K562 (cell line): ENCODE measurements around the gene TPX2. TPM values are rescaled to one million over a fixed set of nuclear protein-coding genes. Genes with fewer than 3 reads are reported as not detected.

Experiments
- E2F3 ChIP-seq: fragments of 250-450 bp; sonication (Bioruptor Pico); IDR thresholded peaks from 2 replicates; pipeline ENCODE4 v1.4.0; 2020; ENCODE audit warnings: mild to moderate bottlenecking
- FOSL1 ChIP-seq: fragments of 200-800 bp; sonication (Bioruptor generic); conservative IDR thresholded peaks from 2 replicates; pipeline ENCODE4 v1.6.1; 2016; ENCODE audit warnings: missing genetic modification characterization, missing compliant biosample characterization
- FUS ChIP-seq: fragments of 200-400 bp; formaldehyde crosslinking; optimal IDR thresholded peaks from 2 replicates; pipeline ENCODE3; 2017; ENCODE audit warnings: low read depth, low read length
- GATAD2A ChIP-seq: fragments of 450-650 bp; IDR thresholded peaks from 2 replicates; pipeline ENCODE4 v1.6.1; 2017
- HMG20A ChIP-seq: fragments of 450-650 bp; formaldehyde crosslinking; conservative IDR thresholded peaks from 2 replicates; pipeline ENCODE4 v1.4.0; 2020; ENCODE audit warnings: mild to moderate bottlenecking, mixed read lengths
- HMG20B ChIP-seq: fragments of 250-450 bp; sonication (Bioruptor Pico); IDR thresholded peaks from 2 replicates; pipeline ENCODE4 v1.5.0; 2021; ENCODE audit warnings: mild to moderate bottlenecking
- ILK ChIP-seq: fragments of 450-650 bp; IDR thresholded peaks from 2 replicates; pipeline ENCODE4 v1.6.1; 2016; ENCODE audit warnings: missing genetic modification characterization, low read depth, mild to moderate bottlenecking, missing compliant biosample characterization, moderate library complexity, borderline replicate concordance
- JUN ChIP-seq, 2 experiments: sonication (generic) in 1 of 2; formaldehyde crosslinking in 1 of 2; IDR thresholded peaks; 2 replicates each; pipeline versions ENCODE4 v1.6.1 to v1.8.0; 2012 to 2022; ENCODE audit warnings: borderline replicate concordance in 2 of 2, mild to moderate bottlenecking in 2 of 2, improper control_type of control experiment in 1 of 2, low read depth in 1 of 2, low read length in 1 of 2, missing genetic modification reagents in 1 of 2
- KAT8 ChIP-seq: fragments of 450-650 bp; IDR thresholded peaks from 2 replicates; pipeline ENCODE4 v1.6.1; 2016; ENCODE audit warnings: low read depth, mild to moderate bottlenecking
- MAFK ChIP-seq: IDR thresholded peaks from 2 replicates; pipeline ENCODE4 v1.6.1; 2011; ENCODE audit warnings: low read length, improper control_type of control experiment
- MCM5 ChIP-seq: fragments of 450-650 bp; IDR thresholded peaks from 2 replicates; pipeline ENCODE4 v1.6.1; 2016; ENCODE audit warnings: low read depth
- NELFE ChIP-seq: IDR thresholded peaks from 2 replicates; pipeline ENCODE4 v1.6.1; 2011; ENCODE audit warnings: mild to moderate bottlenecking; ENCODE audit not compliant: insufficient read depth, insufficient read length
- NEUROD1 ChIP-seq: fragments of 150-350 bp; IDR thresholded peaks from 2 replicates; pipeline ENCODE4 v1.6.1; 2014; ENCODE audit warnings: borderline replicate concordance, low read length, low read depth; ENCODE audit not compliant: partially characterized antibody
- NFATC3 ChIP-seq: fragments of 450-650 bp; IDR thresholded peaks from 2 replicates; pipeline ENCODE4 v1.6.1; 2017; ENCODE audit warnings: mild to moderate bottlenecking
- NR2C1 ChIP-seq, 2 experiments: fragments of 450-650 bp; IDR thresholded peaks; 2 replicates each; pipeline ENCODE4 v1.6.1; 2017; ENCODE audit warnings: mild to moderate bottlenecking in 2 of 2, antibody characterized with exemption in 1 of 2, inconsistent platforms in 1 of 2, missing compliant biosample characterization in 1 of 2, missing genetic modification characterization in 1 of 2
- PCBP2 ChIP-seq: fragments of 200-400 bp; formaldehyde crosslinking; IDR thresholded peaks from 2 replicates; pipeline ENCODE4 v1.6.1; 2018; ENCODE audit warnings: low read length, low read depth, mild to moderate bottlenecking, moderate library complexity; ENCODE audit not compliant: poor library complexity, severe bottlenecking
- RBM14 ChIP-seq: fragments of 200-400 bp; formaldehyde crosslinking; IDR thresholded peaks from 2 replicates; pipeline ENCODE4 v1.6.1; 2018; ENCODE audit warnings: low read depth, mild to moderate bottlenecking, low read length, moderate library complexity, borderline replicate concordance; ENCODE audit not compliant: insufficient read depth
- RCOR1 ChIP-seq, 2 experiments: IDR thresholded peaks; 2 replicates each; pipeline ENCODE4 v1.6.1; 2012; ENCODE audit warnings: low read depth in 2 of 2, low read length in 2 of 2, borderline replicate concordance in 1 of 2, improper control_type of control experiment in 1 of 2
- SMAD1 ChIP-seq: fragments of 150-350 bp; IDR thresholded peaks from 2 replicates; pipeline ENCODE4 v1.6.1; 2014; ENCODE audit warnings: low read length, low read depth; ENCODE audit not compliant: partially characterized antibody
- TCF3 ChIP-seq: sonication (generic); formaldehyde crosslinking; IDR thresholded peaks from 2 replicates; pipeline ENCODE4 v1.4.0; 2020; ENCODE audit warnings: mild to moderate bottlenecking, missing genetic modification reagents
- XRCC5 ChIP-seq: fragments of 200-400 bp; formaldehyde crosslinking; IDR thresholded peaks from 2 replicates; pipeline ENCODE4 v1.6.1; 2017; ENCODE audit warnings: low read depth, mild to moderate bottlenecking, low read length
- ZC3H11A ChIP-seq: IDR thresholded peaks from 2 replicates; pipeline ENCODE4 v1.6.1; 2012; ENCODE audit warnings: low read depth, low read length, improper control_type of control experiment
- ZNF239 ChIP-seq: fragments of 250-450 bp; sonication (Bioruptor Pico); IDR thresholded peaks from 2 replicates; pipeline ENCODE4 v1.4.0; 2020; ENCODE audit warnings: mild to moderate bottlenecking
- ZNF583 ChIP-seq: fragments of 250-450 bp; sonication (Bioruptor Pico); IDR thresholded peaks from 2 replicates; pipeline ENCODE4 v1.4.0; 2020
- ZNF77 ChIP-seq: fragments of 250-450 bp; sonication (Bioruptor Pico); IDR thresholded peaks from 2 replicates; pipeline ENCODE4 v1.5.0; 2020
- polyA plus RNA-seq, 8 experiments: library from polyadenylated mRNA; depleted of rRNA in 4 of 8; stranded (reverse) in 5 of 8; unstranded in 3 of 8; fragments of >200 nt; fragmentation: Nextera tagmentation in 2 of 8; fragmentation: Illumina TruSeq in 1 of 8; extraction: Ambion mirVana in 2 of 8; extraction: Trizol in 1 of 8; gene quantifications; 2 replicates each; pipeline versions ENCODE4 v1.2.1 to v1.2.3, GENCODE V29; 2011 to 2014; ENCODE audit warnings: inconsistent platforms in 1 of 8, missing spikeins in 1 of 8
- total RNA-seq, 7 experiments: library from RNA; depleted of rRNA in 6 of 7; stranded (reverse); fragments of >200 nt in 6 of 7; fragmentation: Illumina TruSeq in 2 of 7; extraction: Trizol in 2 of 7; gene quantifications; 2 replicates each; pipeline versions ENCODE4 v1.2.1 to v1.2.3, GENCODE V29; 2011 to 2021; ENCODE audit warnings: low replicate concordance in 1 of 7
- TF ChIP-seq, protein P1 (sequence below): fragments of 200-800 bp; sonication (Bioruptor generic); IDR thresholded peaks from 2 replicates; pipeline ENCODE4 v1.6.1; 2017; ENCODE audit warnings: missing genetic modification characterization, missing compliant biosample characterization
- TF ChIP-seq, protein P2 (sequence below): fragments of 250-450 bp; sonication (Bioruptor Pico); IDR thresholded peaks from 2 replicates; pipeline ENCODE4 v1.8.0; 2022; ENCODE audit warnings: inconsistent platforms
- TF ChIP-seq, protein P3 (sequence below): fragments of 250-450 bp; sonication (Bioruptor Pico); IDR thresholded peaks from 2 replicates; pipeline ENCODE4 v1.8.0; 2022; ENCODE audit warnings: moderate library complexity, mild to moderate bottlenecking, inconsistent platforms

The TPX2 gene
- total and polyA plus RNA-seq, 9 of the 15 experiments (the other 6 are each of a cell fraction or from before 2014, with no cell fraction given), result 48.0 to 241 (median 133) TPM

DNA sequence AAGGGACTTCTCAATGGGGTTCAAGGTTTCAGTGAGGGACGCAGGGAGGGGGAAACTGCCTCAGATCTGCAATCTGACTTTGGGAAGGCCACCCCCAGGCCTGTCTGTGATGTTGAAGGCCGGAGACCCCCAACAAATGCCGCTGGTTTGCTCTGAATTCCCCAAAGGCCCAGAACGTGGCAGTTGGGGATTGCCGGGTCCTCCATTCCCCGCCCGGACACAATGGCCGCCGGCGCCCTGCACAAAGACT lies 16.1 kb upstream of the TPX2 start (continued):
- TF ChIP-seq NELFE (no peak), PCBP2 (no peak), SMAD1 (no peak), MCM5 (no peak), KAT8 (no peak), E2F3 (CRISPR knock-in tag) (no peak), XRCC5 (no peak), ZNF239 (CRISPR knock-in tag) (no peak), FUS (no peak), NEUROD1 (no peak), ZNF583 (CRISPR knock-in tag) (0 out of 2 replicates have a peak, but pooled peaks have one; percentile 23), ZC3H11A (no peak), NR2C1 (IDR thresholded peaks at IDR 0.05) (no peak), NR2C1 (tag; IDR thresholded peaks at IDR 0.05) (0 out of 2 replicates have a peak, but pooled peaks have one; percentile 21), HMG20B (CRISPR knock-in tag) (no peak), ZNF77 (CRISPR knock-in tag) (no peak), RBM14 (no peak), TCF3 (CRISPR knock-in tag) (no peak), GATAD2A (no peak), JUN (IDR thresholded peaks at IDR 0.05; ENCODE audit: borderline replicate concordance, low read depth, low read length) (no peak), JUN (CRISPR knock-in tag; IDR thresholded peaks at IDR 0.05; ENCODE audit: borderline replicate concordance) (no peak), NFATC3 (no peak), HMG20A (no peak), FOSL1 (tag) (no peak; the same call in 1 of the 2 replicates), ILK (tag) (no peak), MAFK (no peak), RCOR1 (IDR thresholded peaks at IDR 0.05; ENCODE audit: borderline replicate concordance in 1 of 2, low read depth in 2 of 2, low read length in 2 of 2) (no peak)
- TF ChIP-seq, protein P1, sequence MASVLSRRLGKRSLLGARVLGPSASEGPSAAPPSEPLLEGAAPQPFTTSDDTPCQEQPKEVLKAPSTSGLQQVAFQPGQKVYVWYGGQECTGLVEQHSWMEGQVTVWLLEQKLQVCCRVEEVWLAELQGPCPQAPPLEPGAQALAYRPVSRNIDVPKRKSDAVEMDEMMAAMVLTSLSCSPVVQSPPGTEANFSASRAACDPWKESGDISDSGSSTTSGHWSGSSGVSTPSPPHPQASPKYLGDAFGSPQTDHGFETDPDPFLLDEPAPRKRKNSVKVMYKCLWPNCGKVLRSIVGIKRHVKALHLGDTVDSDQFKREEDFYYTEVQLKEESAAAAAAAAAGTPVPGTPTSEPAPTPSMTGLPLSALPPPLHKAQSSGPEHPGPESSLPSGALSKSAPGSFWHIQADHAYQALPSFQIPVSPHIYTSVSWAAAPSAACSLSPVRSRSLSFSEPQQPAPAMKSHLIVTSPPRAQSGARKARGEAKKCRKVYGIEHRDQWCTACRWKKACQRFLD (CRISPR knock-in tag), result no peak
- TF ChIP-seq, protein P2, sequence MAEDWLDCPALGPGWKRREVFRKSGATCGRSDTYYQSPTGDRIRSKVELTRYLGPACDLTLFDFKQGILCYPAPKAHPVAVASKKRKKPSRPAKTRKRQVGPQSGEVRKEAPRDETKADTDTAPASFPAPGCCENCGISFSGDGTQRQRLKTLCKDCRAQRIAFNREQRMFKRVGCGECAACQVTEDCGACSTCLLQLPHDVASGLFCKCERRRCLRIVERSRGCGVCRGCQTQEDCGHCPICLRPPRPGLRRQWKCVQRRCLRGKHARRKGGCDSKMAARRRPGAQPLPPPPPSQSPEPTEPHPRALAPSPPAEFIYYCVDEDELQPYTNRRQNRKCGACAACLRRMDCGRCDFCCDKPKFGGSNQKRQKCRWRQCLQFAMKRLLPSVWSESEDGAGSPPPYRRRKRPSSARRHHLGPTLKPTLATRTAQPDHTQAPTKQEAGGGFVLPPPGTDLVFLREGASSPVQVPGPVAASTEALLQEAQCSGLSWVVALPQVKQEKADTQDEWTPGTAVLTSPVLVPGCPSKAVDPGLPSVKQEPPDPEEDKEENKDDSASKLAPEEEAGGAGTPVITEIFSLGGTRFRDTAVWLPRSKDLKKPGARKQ (CRISPR knock-in tag), result no peak
- TF ChIP-seq, protein P3, sequence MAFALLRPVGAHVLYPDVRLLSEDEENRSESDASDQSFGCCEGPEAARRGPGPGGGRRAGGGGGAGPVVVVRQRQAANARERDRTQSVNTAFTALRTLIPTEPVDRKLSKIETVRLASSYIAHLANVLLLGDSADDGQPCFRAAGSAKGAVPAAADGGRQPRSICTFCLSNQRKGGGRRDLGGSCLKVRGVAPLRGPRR (CRISPR knock-in tag), result 0 out of 2 replicates have a peak, but pooled peaks have one; percentile 36
